Measurements from ENCODE around the gene TSPAN8.
"Not testable (repeated sequence)": the region's sequence is repeated elsewhere in the genome, so short reads cannot be mapped to it uniquely, and the experiment has no call there.

The TSPAN8 gene

GRCh38 chr12:71164568-71165197 is 6.9 kb upstream of the TSPAN8 start:
- DNase-seq (ENCODE audit: low read depth in 3 of 3), result no peak

GRCh38 chr12:71164166-71164565 is 6.4 kb upstream of the TSPAN8 start:
- no peak for DNase-seq (ENCODE audit: low read depth in 3 of 3)

- no peak for DNase-seq (ENCODE audit: low read depth in 3 of 3)
Observed at GRCh38 chr12:71162832-71163763, 5.3 kb upstream of the TSPAN8 start.

GRCh38 chr12:71161591-71161990 is 3.8 kb upstream of the TSPAN8 start:
- DNase-seq (ENCODE audit: low read depth in 3 of 3), result no peak

GRCh38 chr12:71160585-71160984 is 2.8 kb upstream of the TSPAN8 start:
- no peak for DNase-seq (ENCODE audit: low read depth in 3 of 3)

GRCh38 chr12:71159878-71160277 is 2.1 kb upstream of the TSPAN8 start:
- no peak for DNase-seq (ENCODE audit: low read depth in 3 of 3)

GRCh38 chr12:71159264-71159663 is 1.5 kb upstream of the TSPAN8 start:
- no peak for DNase-seq (ENCODE audit: low read depth in 3 of 3)

- DNase-seq (ENCODE audit: low read depth in 3 of 3), result no peak
Observed at GRCh38 chr12:71158361-71158882, 623 bp upstream of the TSPAN8 start.

GRCh38 chr12:71155225-71155624 is 2.6 kb downstream of the TSPAN8 start:
- no peak for DNase-seq (ENCODE audit: low read depth in 3 of 3)

GRCh38 chr12:71152851-71153250 is 4.9 kb downstream of the TSPAN8 start:
- DNase-seq (ENCODE audit: low read depth in 3 of 3), result no peak

GRCh38 chr12:71150041-71150440 is 7.8 kb downstream of the TSPAN8 start:
- DNase-seq (ENCODE audit: low read depth in 3 of 3), result not testable (repeated sequence)

GRCh38 chr12:71144682-71145081 is 13.1 kb downstream of the TSPAN8 start:
- no peak for DNase-seq (ENCODE audit: low read depth in 3 of 3)

GRCh38 chr12:71142956-71143355 is 14.8 kb downstream of the TSPAN8 start:
- no peak for DNase-seq (ENCODE audit: low read depth in 3 of 3)

GRCh38 chr12:71142016-71142415 is 15.8 kb downstream of the TSPAN8 start:
- DNase-seq (ENCODE audit: low read depth in 3 of 3), result no peak

GRCh38 chr12:71141378-71141926 is 16.3 kb downstream of the TSPAN8 start:
- no peak for DNase-seq (ENCODE audit: low read depth in 3 of 3)

- no peak for DNase-seq (ENCODE audit: low read depth in 3 of 3)
Observed at GRCh38 chr12:71139153-71139735, 18.6 kb downstream of the TSPAN8 start.

GRCh38 chr12:71138011-71138410 is 19.8 kb downstream of the TSPAN8 start:
- DNase-seq (ENCODE audit: low read depth in 3 of 3), result no peak

GRCh38 chr12:71135812-71136176 is 22.0 kb downstream of the TSPAN8 start:
- no peak for DNase-seq (ENCODE audit: low read depth in 3 of 3)

GRCh38 chr12:71135077-71135811 is 22.6 kb downstream of the TSPAN8 start:
- DNase-seq (ENCODE audit: low read depth in 3 of 3), result no peak

GRCh38 chr12:71134405-71134804 is 23.4 kb downstream of the TSPAN8 start:
- DNase-seq (ENCODE audit: low read depth in 3 of 3), result no peak

GRCh38 chr12:71130521-71131069 is 27.2 kb downstream of the TSPAN8 start:
- no peak for DNase-seq (ENCODE audit: low read depth in 3 of 3)
